ENCODE data around the gene ROBO4. TPM values are rescaled to one million over a fixed set of nuclear protein-coding genes. Genes with fewer than 3 reads are reported as not detected.

The ROBO4 gene
- total and polyA plus RNA-seq, 4 donors: 6.5 to 23.6 (median 18.5) TPM

- Histone ChIP-seq H3K4me3 (ENCODE audit: low read depth, low read length) (peak overlapping the region; percentile 38), H3K4me1 (ENCODE audit: control insufficient read depth, insufficient read depth, low read length) (peaks cover 49% of the 10 kb centered on the region), H3K36me3 (ENCODE audit: control insufficient read depth, insufficient read depth, low read length) (no peaks in the 10 kb centered on the region), H3K9me3 (ENCODE audit: control insufficient read depth, insufficient read depth, low read length) (no peaks in the 10 kb centered on the region), H3K27me3 (ENCODE audit: control insufficient read depth, insufficient read depth, low read length) (peaks cover 68% of the 10 kb centered on the region), H3K27ac (ENCODE audit: low read depth, low read length) (no peak overlapping the region)
- peak in 2 of 6 donors; percentile 67 to 74 for DNase-seq (ENCODE audit: low read depth in 4 of 6, low spot score in 6 of 6)
- 6% methylated on average over 25 of the region's 31 CpGs for WGBS (ENCODE audit: insufficient coverage)
Measured at GRCh38 chr11:124863137-124863825, 34.4 kb downstream of the ROBO4 start.

- no peaks in the 10 kb centered on the region for H3K36me3 ChIP-seq (ENCODE audit: control insufficient read depth, insufficient read depth, low read length)
- H3K4me3 ChIP-seq (ENCODE audit: low read depth, low read length): no peak overlapping the region
- peaks cover 53% of the 10 kb centered on the region for H3K27me3 ChIP-seq (ENCODE audit: control insufficient read depth, insufficient read depth, low read length)
- no peaks in the 10 kb centered on the region for H3K9me3 ChIP-seq (ENCODE audit: control insufficient read depth, insufficient read depth, low read length)
- peaks cover 40% of the 10 kb centered on the region for H3K4me1 ChIP-seq (ENCODE audit: control insufficient read depth, insufficient read depth, low read length)
- no peak overlapping the region for H3K27ac ChIP-seq (ENCODE audit: low read depth, low read length)
- DNase-seq (ENCODE audit: low read depth in 4 of 6, low spot score in 6 of 6): no peak
- 50% methylated on average over 1 of the region's 4 CpGs for WGBS (ENCODE audit: insufficient coverage)
Measured at GRCh38 chr11:124861670-124862069, 36.0 kb downstream of the ROBO4 start.

GRCh38 chr11:124859171-124859570 is 38.5 kb downstream of the ROBO4 start:
- no peaks in the 10 kb centered on the region for H3K9me3 ChIP-seq (ENCODE audit: control insufficient read depth, insufficient read depth, low read length)
- 100% methylated on average over 1 of the region's 2 CpGs for WGBS (ENCODE audit: insufficient coverage)
- no peak for DNase-seq (ENCODE audit: low read depth in 4 of 6, low spot score in 6 of 6)
- H3K27me3 ChIP-seq (ENCODE audit: control insufficient read depth, insufficient read depth, low read length): peaks cover 36% of the 10 kb centered on the region
- H3K27ac ChIP-seq (ENCODE audit: low read depth, low read length): no peak overlapping the region
- no peak overlapping the region for H3K4me3 ChIP-seq (ENCODE audit: low read depth, low read length)
- no peaks in the 10 kb centered on the region for H3K36me3 ChIP-seq (ENCODE audit: control insufficient read depth, insufficient read depth, low read length)
- peaks cover 17% of the 10 kb centered on the region for H3K4me1 ChIP-seq (ENCODE audit: control insufficient read depth, insufficient read depth, low read length)

GRCh38 chr11:124846070-124846673 is 51.5 kb downstream of the ROBO4 start:
- H3K36me3 ChIP-seq (ENCODE audit: control insufficient read depth, insufficient read depth, low read length): no peaks in the 10 kb centered on the region
- peak in 2 of 6 donors; percentile 48 to 57 for DNase-seq (ENCODE audit: low read depth in 4 of 6, low spot score in 6 of 6)
- no peak overlapping the region for H3K4me3 ChIP-seq (ENCODE audit: low read depth, low read length)
- peaks cover 29% of the 10 kb centered on the region for H3K4me1 ChIP-seq (ENCODE audit: control insufficient read depth, insufficient read depth, low read length)
- H3K27me3 ChIP-seq (ENCODE audit: control insufficient read depth, insufficient read depth, low read length): peaks cover 60% of the 10 kb centered on the region
- WGBS (ENCODE audit: insufficient coverage): 16% methylated on average over 8 of the region's 11 CpGs
- H3K9me3 ChIP-seq (ENCODE audit: control insufficient read depth, insufficient read depth, low read length): no peaks in the 10 kb centered on the region
- H3K27ac ChIP-seq (ENCODE audit: low read depth, low read length): no peak overlapping the region

GRCh38 chr11:124844664-124845079 is 53.0 kb downstream of the ROBO4 start:
- WGBS (ENCODE audit: insufficient coverage): 40% methylated on average over 3 of the region's 8 CpGs
- peaks cover 70% of the 10 kb centered on the region for H3K27me3 ChIP-seq (ENCODE audit: control insufficient read depth, insufficient read depth, low read length)
- H3K36me3 ChIP-seq (ENCODE audit: control insufficient read depth, insufficient read depth, low read length): no peaks in the 10 kb centered on the region
- no peak overlapping the region for H3K27ac ChIP-seq (ENCODE audit: low read depth, low read length)
- no peaks in the 10 kb centered on the region for H3K9me3 ChIP-seq (ENCODE audit: control insufficient read depth, insufficient read depth, low read length)
- no peak overlapping the region for H3K4me3 ChIP-seq (ENCODE audit: low read depth, low read length)
- no peak for DNase-seq (ENCODE audit: low read depth in 4 of 6, low spot score in 6 of 6)
- H3K4me1 ChIP-seq (ENCODE audit: control insufficient read depth, insufficient read depth, low read length): peaks cover 34% of the 10 kb centered on the region

GRCh38 chr11:124843616-124843910 is 54.1 kb downstream of the ROBO4 start:
- no peak for DNase-seq (ENCODE audit: low read depth in 4 of 6, low spot score in 6 of 6)
- Histone ChIP-seq H3K4me1 (ENCODE audit: control insufficient read depth, insufficient read depth, low read length) (peaks cover 45% of the 10 kb centered on the region), H3K4me3 (ENCODE audit: low read depth, low read length) (peak overlapping the region; percentile 28), H3K9me3 (ENCODE audit: control insufficient read depth, insufficient read depth, low read length) (no peaks in the 10 kb centered on the region), H3K36me3 (ENCODE audit: control insufficient read depth, insufficient read depth, low read length) (no peaks in the 10 kb centered on the region), H3K27me3 (ENCODE audit: control insufficient read depth, insufficient read depth, low read length) (peaks cover 76% of the 10 kb centered on the region), H3K27ac (ENCODE audit: low read depth, low read length) (no peak overlapping the region)
- 14% methylated on average over 7 of the region's 8 CpGs for WGBS (ENCODE audit: insufficient coverage)

GRCh38 chr11:124842305-124842704 is 55.4 kb downstream of the ROBO4 start:
- DNase-seq (ENCODE audit: low read depth in 4 of 6, low spot score in 6 of 6): peak in 4 of 6 donors; percentile 27 to 79 (median 52)
- H3K27ac ChIP-seq (ENCODE audit: low read depth, low read length): peak overlapping the region; percentile 69
- H3K36me3 ChIP-seq (ENCODE audit: control insufficient read depth, insufficient read depth, low read length): no peaks in the 10 kb centered on the region
- 19% methylated on average over 3 of the region's 4 CpGs for WGBS (ENCODE audit: insufficient coverage)
- H3K4me3 ChIP-seq (ENCODE audit: low read depth, low read length): no peak overlapping the region
- peaks cover 75% of the 10 kb centered on the region for H3K27me3 ChIP-seq (ENCODE audit: control insufficient read depth, insufficient read depth, low read length)
- peaks cover 51% of the 10 kb centered on the region for H3K4me1 ChIP-seq (ENCODE audit: control insufficient read depth, insufficient read depth, low read length)
- H3K9me3 ChIP-seq (ENCODE audit: control insufficient read depth, insufficient read depth, low read length): no peaks in the 10 kb centered on the region

GRCh38 chr11:124841840-124842239 is 55.8 kb downstream of the ROBO4 start:
- Histone ChIP-seq H3K4me3 (ENCODE audit: low read depth, low read length) (no peak overlapping the region), H3K27ac (ENCODE audit: low read depth, low read length) (peak overlapping the region; percentile 69), H3K4me1 (ENCODE audit: control insufficient read depth, insufficient read depth, low read length) (peaks cover 51% of the 10 kb centered on the region), H3K9me3 (ENCODE audit: control insufficient read depth, insufficient read depth, low read length) (no peaks in the 10 kb centered on the region), H3K27me3 (ENCODE audit: control insufficient read depth, insufficient read depth, low read length) (peaks cover 75% of the 10 kb centered on the region), H3K36me3 (ENCODE audit: control insufficient read depth, insufficient read depth, low read length) (no peaks in the 10 kb centered on the region)
- WGBS (ENCODE audit: insufficient coverage): 63% methylated on average over 2 of the region's 2 CpGs
- peak in 1 of 6 donors; percentile 11 for DNase-seq (ENCODE audit: low read depth in 4 of 6, low spot score in 6 of 6)

- Histone ChIP-seq H3K27ac (ENCODE audit: low read depth, low read length) (no peak overlapping the region), H3K9me3 (ENCODE audit: control insufficient read depth, insufficient read depth, low read length) (no peaks in the 10 kb centered on the region), H3K4me3 (ENCODE audit: low read depth, low read length) (no peak overlapping the region), H3K4me1 (ENCODE audit: control insufficient read depth, insufficient read depth, low read length) (peaks cover 51% of the 10 kb centered on the region), H3K27me3 (ENCODE audit: control insufficient read depth, insufficient read depth, low read length) (peaks cover 70% of the 10 kb centered on the region), H3K36me3 (ENCODE audit: control insufficient read depth, insufficient read depth, low read length) (no peaks in the 10 kb centered on the region)
- no CpG with 5 or more reads among the region's 3 CpGs for WGBS (ENCODE audit: insufficient coverage)
- no peak for DNase-seq (ENCODE audit: low read depth in 4 of 6, low spot score in 6 of 6)
Measured at GRCh38 chr11:124841201-124841600, 56.5 kb downstream of the ROBO4 start.

- no peak overlapping the region for H3K4me3 ChIP-seq (ENCODE audit: low read depth, low read length)
- peaks cover 51% of the 10 kb centered on the region for H3K4me1 ChIP-seq (ENCODE audit: control insufficient read depth, insufficient read depth, low read length)
Measured at GRCh38 chr11:124840666-124841065, 57.0 kb downstream of the ROBO4 start.

More at GRCh38 chr11:124840666-124841065, 57.0 kb downstream of the ROBO4 start:
- Histone ChIP-seq H3K9me3 (ENCODE audit: control insufficient read depth, insufficient read depth, low read length) (no peaks in the 10 kb centered on the region), H3K27ac (ENCODE audit: low read depth, low read length) (no peak overlapping the region), H3K27me3 (ENCODE audit: control insufficient read depth, insufficient read depth, low read length) (peaks cover 65% of the 10 kb centered on the region), H3K36me3 (ENCODE audit: control insufficient read depth, insufficient read depth, low read length) (no peaks in the 10 kb centered on the region)
- WGBS (ENCODE audit: insufficient coverage): no CpG with 5 or more reads among the region's 1 CpG
- DNase-seq (ENCODE audit: low read depth in 4 of 6, low spot score in 6 of 6): no peak

All from spinal cord (tissue), 10 donors.